Measurements from ENCODE around the gene CHI3L2.

The CHI3L2 gene

GRCh38 chr1:111256988-111257658 lies 29.6 kb downstream of the CHI3L2 start:
- DNase-seq, result no peak

GRCh38 chr1:111267801-111268508 lies 40.4 kb downstream of the CHI3L2 start:
- DNase-seq, result no peak

- no peak for DNase-seq
Observed at GRCh38 chr1:111269825-111270406, 42.4 kb downstream of the CHI3L2 start.

GRCh38 chr1:111270771-111271463 lies 43.4 kb downstream of the CHI3L2 start:
- DNase-seq, result no peak

GRCh38 chr1:111271464-111271801 lies 43.9 kb downstream of the CHI3L2 start:
- DNase-seq, result no peak

GRCh38 chr1:111272081-111272480 lies 44.6 kb downstream of the CHI3L2 start:
- no peak for DNase-seq

- no peak for DNase-seq
Observed at GRCh38 chr1:111274653-111275052, 47.1 kb downstream of the CHI3L2 start.

- no peak for DNase-seq
Observed at GRCh38 chr1:111275079-111275478, 47.6 kb downstream of the CHI3L2 start.

GRCh38 chr1:111275780-111276433 lies 48.4 kb downstream of the CHI3L2 start:
- DNase-seq, result no peak

GRCh38 chr1:111279144-111279543 lies 51.6 kb downstream of the CHI3L2 start:
- DNase-seq, result no peak

GRCh38 chr1:111280267-111280666 lies 52.8 kb downstream of the CHI3L2 start:
- no peak for DNase-seq

GRCh38 chr1:111281411-111281810 lies 53.9 kb downstream of the CHI3L2 start:
- no peak for DNase-seq

- no peak for DNase-seq
Observed at GRCh38 chr1:111283838-111284237, 56.3 kb downstream of the CHI3L2 start.

GRCh38 chr1:111285879-111286278 lies 58.4 kb downstream of the CHI3L2 start:
- no peak for DNase-seq

- DNase-seq, result no peak
Observed at GRCh38 chr1:111286912-111287311, 59.4 kb downstream of the CHI3L2 start.

- DNase-seq, result no peak
Observed at GRCh38 chr1:111289371-111289770, 61.9 kb downstream of the CHI3L2 start.

GRCh38 chr1:111290104-111290503 lies 62.6 kb downstream of the CHI3L2 start:
- no peak for DNase-seq

GRCh38 chr1:111290630-111291029 lies 63.1 kb downstream of the CHI3L2 start, which contains the start of gene CHIA:
Gene CHIA (plus strand): TSS chr1:111290851. CDS start chr1:111310468, 19,617 bp downstream.
- no peak for DNase-seq
